ENCODE data around the gene KDM3A. TPM values are rescaled to one million over a fixed set of nuclear protein-coding genes. Genes with fewer than 3 reads are reported as not detected.

KDM3A gene
- total RNA-seq, 1 experiment from 2014 or later = 31.8 TPM

- TF ChIP-seq EZH2 (IDR thresholded peaks at IDR 0.05; ENCODE audit: low read depth) (no peak), CTCF (conservative IDR thresholded peaks at IDR 0.05) (no peak)
- CTCF ChIA-PET = no interaction called here
- intact Hi-C loops (cut with micrococcal nuclease; ENCODE audit: unreplicated experiment) = no loop called here
These were observed 42.4 kb upstream of the KDM3A start for GRCh38 chr2:86398500-86399474.

GRCh38 chr2:86400321-86400720 lies 40.9 kb upstream of the KDM3A start:
- no peak overlapping the region for H3K27ac ChIP-seq
- H3K27me3 ChIP-seq (ENCODE audit: insufficient read depth, low read depth) = no peaks in the 10 kb centered on the region; the same call in 1 of the 2 replicates
- BruUV-seq (replicated peaks) = no TSS peak
- H4K20me1 ChIP-seq (ENCODE audit: insufficient read depth) = no peaks in the 10 kb centered on the region
- no peaks in the 10 kb centered on the region for H3F3A ChIP-seq (ENCODE audit: insufficient read depth, low read depth)
- CTCF ChIA-PET = no interaction called here
- H3K79me2 ChIP-seq (ENCODE audit: low read depth) = no peaks in the 10 kb centered on the region
- intact Hi-C loops (cut with micrococcal nuclease; ENCODE audit: unreplicated experiment) = no loop called here
- POLR2A ChIA-PET (ENCODE audit: unreplicated experiment) = no interaction called here
- no peaks in the 10 kb centered on the region for H3K9me3 ChIP-seq (ENCODE audit: insufficient read depth, low read depth)
- H3K4me2 ChIP-seq = no peak overlapping the region
- H2AFZ ChIP-seq = no peak overlapping the region
- TF ChIP-seq CTCF (conservative IDR thresholded peaks at IDR 0.05) = no peak
- TF ChIP-seq EZH2 (IDR thresholded peaks at IDR 0.05; ENCODE audit: low read depth) = no peak
- H3K4me1 ChIP-seq (replicated peaks; ENCODE audit: insufficient read depth) = no peaks in the 10 kb centered on the region
- DNase-seq = no peak
- H3K9me2 ChIP-seq (ENCODE audit: insufficient read depth) = no peaks in the 10 kb centered on the region
- no peak overlapping the region for H3K4me3 ChIP-seq
- H3K36me3 ChIP-seq (ENCODE audit: low read depth) = no peaks in the 10 kb centered on the region

More at GRCh38 chr2:86398500-86399474, 42.4 kb upstream of the KDM3A start:
- no TSS peak for BruUV-seq (replicated peaks)
- H3K36me3 ChIP-seq (ENCODE audit: low read depth) = no peaks in the 10 kb centered on the region
- no peaks in the 10 kb centered on the region for H3K9me3 ChIP-seq (ENCODE audit: insufficient read depth, low read depth)
- no peaks in the 10 kb centered on the region for H4K20me1 ChIP-seq (ENCODE audit: insufficient read depth)
- peaks cover 6% of the 10 kb centered on the region for H3K4me1 ChIP-seq (replicated peaks; ENCODE audit: insufficient read depth)
- H3K4me2 ChIP-seq = no peak overlapping the region
- no peaks in the 10 kb centered on the region for H3K79me2 ChIP-seq (ENCODE audit: low read depth)
- 0 out of 2 replicates have a peak, but pooled peaks cover 3% of the 10 kb centered on the region for H3F3A ChIP-seq (ENCODE audit: insufficient read depth, low read depth)
- H3K9me2 ChIP-seq (ENCODE audit: insufficient read depth) = no peaks in the 10 kb centered on the region
- no peak overlapping the region for H2AFZ ChIP-seq
- no peak overlapping the region for H3K4me3 ChIP-seq
- DNase-seq = no peak
- no peaks in the 10 kb centered on the region; the same call in 1 of the 2 replicates for H3K27me3 ChIP-seq (ENCODE audit: insufficient read depth, low read depth)
- POLR2A ChIA-PET (ENCODE audit: unreplicated experiment) = no interaction called here
- no peak overlapping the region for H3K27ac ChIP-seq

GRCh38 chr2:86410581-86410980 lies 30.6 kb upstream of the KDM3A start:
- Histone ChIP-seq H3K9me2 (ENCODE audit: insufficient read depth) (no peaks in the 10 kb centered on the region), H3K27me3 (ENCODE audit: insufficient read depth, low read depth) (no peaks in the 10 kb centered on the region), H3K4me1 (replicated peaks; ENCODE audit: insufficient read depth) (peaks cover 7% of the 10 kb centered on the region), H3K79me2 (ENCODE audit: low read depth) (no peaks in the 10 kb centered on the region), H4K20me1 (ENCODE audit: insufficient read depth) (no peaks in the 10 kb centered on the region), H3K4me3 (no peak overlapping the region), H3K27ac (no peak overlapping the region), H3K4me2 (no peak overlapping the region), H2AFZ (no peak overlapping the region), H3F3A (ENCODE audit: insufficient read depth, low read depth) (no peaks in the 10 kb centered on the region), H3K9me3 (ENCODE audit: insufficient read depth, low read depth) (no peaks in the 10 kb centered on the region), H3K36me3 (ENCODE audit: low read depth) (no peaks in the 10 kb centered on the region)
- no TSS peak for BruUV-seq (replicated peaks)
- no peak for DNase-seq
- ChIA-PET POLR2A (ENCODE audit: unreplicated experiment) (no interaction called here), CTCF (no interaction called here)
- TF ChIP-seq EZH2 (IDR thresholded peaks at IDR 0.05; ENCODE audit: low read depth) = no peak
- TF ChIP-seq CTCF (conservative IDR thresholded peaks at IDR 0.05) = no peak
- intact Hi-C loops (cut with micrococcal nuclease; ENCODE audit: unreplicated experiment) = no loop called here

Measured in PC-9 (cell line).